HG03378 (cell line): ENCODE data around the gene AOC3.
A peak's percentile ranks its signal among the peaks of the same experiment; 100 is the strongest.

Experiments
- ATAC-seq: cut with Tn5 transposase; IDR thresholded peaks from one replicate; pipeline ENCODE4 v1.9.1; 2021; ENCODE audit warnings: mild to moderate bottlenecking, moderate library complexity; ENCODE audit not compliant: unreplicated experiment

Gene AOC3

DNA sequence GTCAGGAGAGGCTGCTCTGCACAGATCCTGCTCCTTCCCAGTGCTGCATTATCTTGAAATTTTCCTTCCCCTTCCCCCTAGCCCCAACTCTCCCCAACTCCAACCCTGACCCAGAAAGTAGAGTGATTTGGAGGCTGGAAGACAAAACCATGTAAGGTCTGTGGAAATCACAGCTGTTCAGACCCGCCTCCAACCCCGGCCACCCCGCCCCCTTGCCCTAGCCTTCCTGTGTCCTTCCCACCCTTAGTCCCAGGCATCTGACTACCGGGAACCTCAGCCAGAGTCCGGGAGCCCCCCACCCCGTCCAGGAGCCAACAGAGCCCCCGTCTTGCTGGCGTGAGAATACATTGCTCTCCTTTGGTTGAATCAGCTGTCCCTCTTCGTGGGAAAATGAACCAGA, at the start of gene AOC3:
AOC3 (plus strand) TSS at position 246 of the 400 bp plus-strand sequence; CDS start at position 391, 145 bp downstream.
- ATAC-seq: no peak

DNA sequence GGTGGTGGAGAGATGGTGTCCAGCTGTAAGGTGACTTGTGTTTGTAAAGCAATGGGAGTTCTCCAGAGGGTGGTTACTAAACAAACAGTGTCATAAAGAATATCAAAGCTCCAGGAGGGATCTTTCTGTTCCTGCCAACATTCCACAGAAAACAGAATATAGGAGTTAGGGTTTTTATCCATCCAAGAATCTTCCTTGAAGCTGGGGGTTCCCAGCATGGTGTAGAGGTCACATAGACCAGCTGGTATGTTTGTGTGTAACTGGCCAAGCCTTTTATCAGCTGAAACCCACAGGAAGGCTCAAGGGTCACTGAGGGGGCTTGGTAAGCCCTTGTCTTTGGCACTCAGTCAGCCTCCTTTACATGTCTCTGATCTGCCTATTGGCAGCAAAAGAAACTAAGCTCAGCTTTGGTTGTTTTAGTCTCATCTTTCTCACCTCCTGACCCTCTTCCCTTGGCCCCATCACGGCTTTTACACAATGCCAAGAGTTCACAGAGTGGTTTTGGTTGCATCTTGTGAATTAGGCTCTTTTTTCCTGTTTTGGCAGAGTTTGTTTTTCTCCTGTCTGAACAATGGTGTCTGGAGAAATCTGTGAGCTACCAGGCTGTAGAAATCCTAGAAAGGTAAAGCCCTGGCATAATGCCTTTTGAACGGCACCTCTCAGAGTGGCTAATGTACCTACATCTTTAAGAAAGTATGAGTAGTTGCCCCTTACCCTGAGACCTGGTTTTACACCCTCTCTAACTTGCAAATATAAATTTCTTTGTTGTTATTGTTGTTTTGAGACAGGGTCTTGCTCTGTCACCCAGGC, 47.7 kb upstream of the AOC3 start:
- ATAC-seq: no peak

GRCh38 chr17:42804918-42805367, 46.1 kb upstream of the AOC3 start:
- no peak for ATAC-seq

DNA sequence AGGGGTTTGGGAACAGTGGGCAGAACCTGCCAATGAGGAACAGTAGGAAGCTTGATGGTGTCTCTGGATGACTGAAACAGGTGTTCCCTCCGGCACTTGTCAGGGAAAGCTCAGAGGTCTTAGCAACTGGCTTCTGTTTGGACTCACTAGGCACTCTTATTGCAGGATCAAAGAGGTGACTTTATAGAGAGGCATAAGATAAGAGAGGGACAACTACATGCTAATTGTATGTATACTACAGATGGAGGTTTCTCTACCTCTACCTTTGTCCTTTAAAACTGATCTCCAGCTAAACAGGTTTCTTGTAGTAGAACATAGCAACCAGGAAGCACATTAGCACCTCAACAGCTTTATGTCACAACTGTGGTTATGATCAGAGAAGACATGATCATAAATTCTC, 44.8 kb upstream of the AOC3 start:
- no peak for ATAC-seq

GRCh38 chr17:42809250-42809649, 41.7 kb upstream of the AOC3 start:
- no peak for ATAC-seq

- ATAC-seq: no peak
These were observed 36.2 kb upstream of the AOC3 start for GRCh38 chr17:42814633-42815399.

DNA sequence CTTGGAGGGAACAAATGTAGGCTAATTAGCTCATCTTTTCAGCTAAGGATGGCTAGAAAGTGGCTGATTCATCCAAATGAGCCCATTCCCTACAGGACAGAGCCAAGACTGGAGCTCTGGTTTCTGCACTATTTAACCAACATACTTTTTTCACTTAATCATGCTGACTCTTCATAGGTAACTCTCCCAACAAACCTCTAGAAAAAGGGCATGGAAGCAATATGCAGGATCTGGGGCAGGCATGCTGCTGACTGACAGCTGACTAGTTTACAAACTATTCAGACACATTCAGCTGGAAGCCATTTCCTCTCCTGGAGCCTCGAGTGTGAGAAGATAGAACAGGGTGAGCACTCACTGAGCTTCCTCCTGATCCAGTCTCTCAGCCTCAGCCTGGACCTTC, 33.1 kb upstream of the AOC3 start:
- ATAC-seq: no peak

- ATAC-seq: no peak
These were observed 32.6 kb upstream of the AOC3 start for GRCh38 chr17:42818379-42818778.

DNA sequence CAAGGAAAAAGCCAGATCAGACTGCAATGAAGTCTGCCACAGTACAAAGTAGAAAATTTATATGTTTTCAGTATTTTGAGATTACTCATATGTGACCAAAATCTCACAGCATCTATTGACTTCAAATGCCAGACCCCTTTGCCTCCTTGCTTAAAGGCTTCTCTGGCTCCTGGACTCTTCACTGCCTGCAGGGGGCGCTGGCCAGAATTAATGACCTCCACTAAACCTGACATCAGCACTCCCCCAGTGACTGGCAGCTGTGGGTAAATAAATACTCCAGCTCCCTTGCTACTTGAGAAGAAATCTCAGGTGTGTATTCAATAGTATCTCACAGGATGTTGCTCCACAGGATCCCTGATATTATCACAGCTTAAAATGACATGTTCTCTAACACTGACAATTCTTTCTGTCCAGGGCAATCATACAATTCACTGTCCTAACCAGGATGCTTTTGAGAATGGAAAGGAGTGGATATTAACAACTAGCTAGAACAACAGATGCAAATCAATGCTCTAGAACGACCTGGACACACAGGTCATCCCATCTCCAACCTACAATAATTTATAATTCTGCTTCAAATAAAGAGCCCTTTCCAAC, 31.0 kb upstream of the AOC3 start:
- ATAC-seq: no peak

GRCh38 chr17:42821176-42821575, 29.8 kb upstream of the AOC3 start:
- ATAC-seq: no peak

DNA sequence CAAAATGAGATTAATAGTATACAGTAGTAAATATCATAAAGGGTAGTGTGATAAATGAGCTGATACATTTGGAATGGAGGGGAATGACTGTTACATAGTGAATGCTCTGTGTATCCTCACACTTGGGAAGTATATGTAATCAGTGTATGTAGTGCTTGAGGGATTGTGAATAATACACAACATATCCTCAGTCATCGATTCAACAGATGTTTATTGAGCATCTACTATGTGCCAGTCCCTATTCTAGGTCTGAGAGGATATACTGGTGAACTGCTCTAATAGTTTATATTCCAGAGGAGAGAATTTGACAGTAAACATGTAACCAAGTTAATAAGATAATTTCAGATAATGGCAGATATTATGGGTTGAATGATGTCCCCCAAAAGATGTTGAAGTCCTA, 23.5 kb upstream of the AOC3 start:
- no peak for ATAC-seq

DNA sequence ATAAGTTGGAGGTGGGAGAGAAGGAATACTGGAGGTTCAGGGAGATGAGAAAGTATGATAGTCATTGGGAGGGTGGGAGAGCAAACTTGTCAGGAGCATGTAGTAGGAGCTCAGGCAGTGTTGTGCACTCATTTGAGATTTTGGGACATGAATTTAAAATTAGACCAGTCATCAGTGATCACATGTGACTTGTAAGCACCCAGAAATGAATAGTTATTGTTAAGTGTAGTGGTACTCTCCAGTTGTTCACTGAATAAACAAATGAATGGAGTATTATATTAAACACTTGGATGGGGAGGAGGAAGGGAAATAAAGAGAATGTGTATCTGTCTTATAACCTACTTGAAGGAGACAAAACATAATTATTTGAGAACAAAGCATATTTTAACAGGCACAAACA, 20.0 kb upstream of the AOC3 start:
- no peak for ATAC-seq

DNA sequence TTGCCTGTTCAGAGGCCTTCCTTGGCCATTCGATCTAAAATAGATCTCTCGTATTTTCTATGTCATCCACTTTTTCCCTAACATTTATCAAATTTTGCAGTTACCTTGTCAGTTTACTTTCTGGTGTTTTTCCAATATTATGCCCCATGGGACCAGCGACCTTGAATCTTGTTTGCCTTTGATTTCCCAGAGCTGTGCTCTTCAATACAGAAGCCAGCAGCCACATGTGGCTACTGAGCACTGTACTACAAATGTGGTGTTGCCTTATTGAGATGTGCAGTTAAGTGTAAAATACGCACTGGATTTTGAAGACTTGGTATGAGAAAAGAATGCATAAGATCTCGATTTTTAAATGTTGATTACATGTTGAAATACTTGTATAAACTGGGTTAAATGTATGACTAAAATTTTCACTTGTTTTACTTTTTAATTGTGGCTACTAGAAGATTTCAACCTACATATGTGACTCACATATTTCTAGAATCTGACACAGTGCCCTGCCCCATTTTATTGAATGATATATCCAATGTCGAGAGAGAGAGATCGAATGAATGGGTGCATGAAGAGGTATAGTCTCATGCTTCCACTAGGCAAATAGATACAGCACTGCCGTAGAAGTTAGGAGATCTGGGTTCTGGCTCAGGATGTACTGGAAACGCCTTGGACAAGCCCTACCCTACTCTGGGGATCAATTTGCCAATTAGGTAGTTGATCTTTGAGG, 18.6 kb upstream of the AOC3 start:
- peak; percentile 17 for ATAC-seq

GRCh38 chr17:42832934-42833766, 17.8 kb upstream of the AOC3 start, which contains the start of gene PSME3:
Gene PSME3, plus strand, starts transcription at chr17:42833397. Its CDS starts 235 bp downstream, at chr17:42833632.
- peak; percentile 67 for ATAC-seq

GRCh38 chr17:42833767-42834422, 17.1 kb upstream of the AOC3 start:
- no peak for ATAC-seq

DNA sequence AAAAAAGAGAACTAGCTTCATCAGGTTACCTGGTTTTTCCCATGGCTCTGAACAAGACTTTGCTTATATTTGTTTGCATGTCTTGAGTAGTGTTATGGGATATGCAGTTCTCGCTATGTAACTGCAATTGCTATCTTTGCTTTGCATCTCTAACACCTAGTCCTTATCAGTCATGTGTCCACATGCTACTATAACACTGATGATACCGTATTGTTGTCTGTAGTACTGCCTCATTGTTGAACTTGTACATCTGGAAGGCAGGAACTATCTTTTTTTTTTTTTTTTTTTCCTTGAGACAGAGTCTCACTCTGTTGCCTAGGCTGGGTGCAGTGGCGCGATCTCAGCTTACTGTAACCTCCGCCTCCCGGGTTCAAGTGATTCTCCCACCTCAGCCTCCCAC, 15.3 kb upstream of the AOC3 start:
- no peak for ATAC-seq

DNA sequence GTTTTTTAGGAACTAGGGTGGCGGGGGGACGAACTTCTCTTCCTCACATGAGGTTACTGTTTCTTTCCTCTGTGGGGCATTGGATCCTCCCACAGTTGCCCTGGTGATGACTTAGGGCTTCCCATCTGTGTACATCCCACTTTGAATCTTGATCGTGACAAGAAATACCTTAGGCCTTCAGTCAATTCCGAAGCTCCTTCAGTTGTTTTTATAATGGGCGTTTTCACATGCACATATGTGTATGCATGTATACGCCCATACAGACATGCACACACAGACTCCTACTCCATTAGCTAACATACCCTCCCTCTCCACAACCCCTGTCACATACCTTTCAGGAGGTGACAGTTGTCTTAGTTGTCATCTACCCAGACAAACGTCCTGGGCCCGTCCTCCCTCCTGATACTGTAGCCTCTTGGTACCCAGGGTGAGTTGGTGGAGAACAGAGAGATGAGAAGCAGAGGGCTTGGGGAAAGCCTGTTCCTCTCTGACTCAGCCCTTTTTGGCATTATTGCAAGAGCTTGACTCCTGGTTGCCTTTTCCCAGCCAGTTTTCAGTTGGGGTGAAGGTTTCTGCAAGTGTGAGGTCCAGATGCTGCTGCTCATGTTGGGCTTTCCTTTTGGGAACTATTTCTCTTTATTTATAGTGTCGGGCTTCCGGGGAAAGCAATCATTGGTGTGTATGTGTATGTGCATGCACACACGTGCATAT, 8.9 kb upstream of the AOC3 start:
- no peak for ATAC-seq

GRCh38 chr17:42843358-42843934, 7.6 kb upstream of the AOC3 start:
- ATAC-seq: no peak

- no peak for ATAC-seq
These were observed 6.7 kb upstream of the AOC3 start, which contains the start of gene AOC2 for GRCh38 chr17:42844271-42844670. Gene AOC2, plus strand, starts transcription at chr17:42844580. Its CDS starts 47 bp downstream, at chr17:42844627.
